K562 (cell line): ENCODE measurements around the gene DAD1. TPM values are rescaled to one million over a fixed set of nuclear protein-coding genes. Genes with fewer than 3 reads are reported as not detected.

Experiments used
- ATAC-seq: fragments of 200-7000 bp; cut with Tn5 transposase; 3 replicates; pipeline ENCODE4 v1.9.1; 2020; ENCODE audit warnings: moderate library complexity
- BruUV-seq: library from RNA; stranded (reverse); fragments of 400-500 nt; replicated peaks from 2 replicates; lab custom pipeline; 2021; lab: Mats Ljungman, UMichigan
- CTCF ChIA-PET: fragments of 300-600 bp; formaldehyde crosslinking; extraction: SDS; loops from one replicate; lab custom pipeline; 2021; ENCODE audit warnings: low intra/inter-chr PET ratio; lab: Yijun Ruan, JAX
- POLR2A ChIA-PET: fragments of 300-600, 350-650 bp; sonication (Branson Sonifier 250); formaldehyde crosslinking; extraction: SDS; loops from one replicate; lab custom pipeline; 2021; ENCODE audit warnings: antibody characterized with exemption, inconsistent platforms; lab: Yijun Ruan, JAX
- DNase-seq, 4 experiments: peaks; one replicate each; pipeline versions ENCODE4 v3.0.0 to v3.0.0-alpha.2; 2011 to 2018; ENCODE audit warnings: low spot score in 3 of 4, mixed read lengths in 3 of 4; ENCODE audit errors: extremely low read depth in 1 of 4
- FAIRE-seq: peaks from 2 replicates; lab custom pipeline; 2011; peaks lifted over from hg19 to GRCh38; lab: Jason Lieb, UNC
- H2AFZ ChIP-seq: 2 replicates; pipeline ENCODE4 v1.6.0; 2011; ENCODE audit warnings: low read depth, low read length, control low read depth, inconsistent platforms
- H3K27ac ChIP-seq: fragments of 200-600 bp; 3 replicates; pipeline ENCODE4 v1.8.0; 2011; ENCODE audit warnings: low read depth, mild to moderate bottlenecking, control low read depth, inconsistent platforms, low read length, moderate library complexity, mixed read lengths; ENCODE audit errors: extremely low read depth
- H3K27me3 ChIP-seq, 2 experiments: fragments of 300-600 bp in 1 of 2; 2 replicates in 1 of 2; 3 replicates in 1 of 2; pipeline versions ENCODE4 v1.6.0 to v1.8.0; 2011; ENCODE audit warnings: inconsistent platforms in 2 of 2, low read length in 2 of 2, mild to moderate bottlenecking in 1 of 2, mixed read lengths in 1 of 2, moderate library complexity in 1 of 2; ENCODE audit not compliant: control insufficient read depth in 2 of 2, insufficient read depth in 2 of 2
- H3K36me3 ChIP-seq: fragments of 300-600 bp; 3 replicates; pipeline ENCODE4 v1.8.0; 2011; ENCODE audit warnings: mild to moderate bottlenecking, low read length, inconsistent platforms; ENCODE audit not compliant: control insufficient read depth, insufficient read depth
- H3K4me1 ChIP-seq, 2 experiments: fragments of 200-600 bp in 1 of 2; replicated peaks in 1 of 2; 2 replicates in 1 of 2; 3 replicates in 1 of 2; pipeline versions ENCODE4 v1.5.1 to v1.8.0; 2011; ENCODE audit warnings: inconsistent platforms in 2 of 2, low read length in 2 of 2, mild to moderate bottlenecking in 1 of 2, mixed read lengths in 1 of 2, moderate library complexity in 1 of 2; ENCODE audit not compliant: control insufficient read depth in 2 of 2, insufficient read depth in 2 of 2
- H3K4me2 ChIP-seq: 2 replicates; pipeline ENCODE4 v1.6.1; 2011; ENCODE audit warnings: low read length, control low read depth, inconsistent platforms, mixed read lengths; ENCODE audit not compliant: insufficient read depth
- H3K4me3 ChIP-seq: fragments of 200-600 bp; sonication (generic), shearing (Covaris generic); 2 replicates; pipeline ENCODE4 v1.5.1; 2016; ENCODE audit warnings: control low read depth, inconsistent platforms
- H3K79me2 ChIP-seq: fragments of 200-600 bp; 3 replicates; pipeline ENCODE4 v1.8.0; 2011; ENCODE audit warnings: low read length, inconsistent platforms; ENCODE audit not compliant: control insufficient read depth, insufficient read depth
- H3K9ac ChIP-seq, 2 experiments: 2 replicates each; pipeline versions ENCODE4 v1.6.0 to v1.6.1; 2011; ENCODE audit warnings: low read depth in 2 of 2, low read length in 2 of 2, control low read depth in 1 of 2, inconsistent platforms in 1 of 2, mild to moderate bottlenecking in 1 of 2, mixed read lengths in 1 of 2; ENCODE audit not compliant: insufficient read depth in 1 of 2
- H3K9me1 ChIP-seq: one replicate; pipeline ENCODE4 v1.6.0; 2011; ENCODE audit warnings: inconsistent platforms, mild to moderate bottlenecking, low read length, moderate library complexity; ENCODE audit not compliant: control insufficient read depth, insufficient read depth
- H3K9me3 ChIP-seq: replicated peaks from 2 replicates; pipeline ENCODE4 v1.5.1; 2011; ENCODE audit warnings: low read depth, low read length, inconsistent platforms; ENCODE audit not compliant: control insufficient read depth, insufficient read depth
- H4K20me1 ChIP-seq: replicated peaks from 2 replicates; pipeline ENCODE4 v1.6.1; 2011; ENCODE audit warnings: low read length, inconsistent platforms, mixed read lengths; ENCODE audit not compliant: control insufficient read depth, insufficient read depth
- ARHGAP35 ChIP-seq: fragments of 450-650 bp; IDR thresholded peaks from 2 replicates; pipeline ENCODE4 v1.6.1; 2018; ENCODE audit not compliant: partially characterized antibody
- HDAC8 ChIP-seq: fragments of 450-650 bp; IDR thresholded peaks from 2 replicates; pipeline ENCODE4 v1.6.1; 2016; ENCODE audit warnings: mild to moderate bottlenecking, missing genetic modification characterization, moderate library complexity, missing compliant biosample characterization
- KLF1 ChIP-seq: fragments of 450-650 bp; IDR thresholded peaks from 2 replicates; pipeline ENCODE4 v1.6.1; 2016; ENCODE audit warnings: missing genetic modification characterization, missing compliant biosample characterization
- TAF15 ChIP-seq: fragments of 200-400 bp; formaldehyde crosslinking; IDR thresholded peaks from 2 replicates; pipeline ENCODE4 v1.6.1; 2017; ENCODE audit warnings: mild to moderate bottlenecking, low read depth, low read length, moderate library complexity
- ZFPM2 ChIP-seq: fragments of 250-450 bp; sonication (Bioruptor Pico); IDR thresholded peaks from 2 replicates; pipeline ENCODE4 v1.5.1; 2022; ENCODE audit warnings: mild to moderate bottlenecking
- ZFX ChIP-seq: sonication (generic); formaldehyde crosslinking; IDR thresholded peaks from 2 replicates; pipeline ENCODE4 v1.8.0; 2022; ENCODE audit warnings: mild to moderate bottlenecking, missing genetic modification reagents, moderate library complexity
- ZNF76 ChIP-seq: fragments of 250-450 bp; sonication (Bioruptor Pico); IDR thresholded peaks from 2 replicates; pipeline ENCODE4 v1.4.0; 2020; ENCODE audit warnings: mild to moderate bottlenecking, moderate library complexity, borderline replicate concordance
- WGBS: fragments of 100-300 bp; shearing (Covaris generic); methylation state at CpG from one replicate; pipeline ENCODE4 v1.1.6; 2016; ENCODE audit warnings: low coverage, mixed read lengths; ENCODE audit not compliant: insufficient coverage; ENCODE audit errors: missing lambda C conversion rate; 5-methylcytosine and 5-hydroxymethylcytosine counted together
- in situ Hi-C: fragments of 300-500 bp; cut with MboI; formaldehyde crosslinking; loops from 4 replicates; pipeline ENCODE4 v1.15.0; 2018; ENCODE audit warnings: inconsistent platforms, mixed read lengths
- intact Hi-C: fragments of 100-400 bp; cut with micrococcal nuclease; formaldehyde crosslinking; loops from 2 replicates; pipeline ENCODE4 v1.14.2; 2022
- polyA plus RNA-seq, 8 experiments: library from polyadenylated mRNA; depleted of rRNA in 4 of 8; stranded (reverse) in 5 of 8; unstranded in 3 of 8; fragments of >200 nt; fragmentation: Nextera tagmentation in 2 of 8; fragmentation: Illumina TruSeq in 1 of 8; extraction: Ambion mirVana in 2 of 8; extraction: Trizol in 1 of 8; gene quantifications; 2 replicates each; pipeline versions ENCODE4 v1.2.1 to v1.2.3, GENCODE V29; 2011 to 2014; ENCODE audit warnings: inconsistent platforms in 1 of 8, missing spikeins in 1 of 8
- total RNA-seq, 7 experiments: library from RNA; depleted of rRNA in 6 of 7; stranded (reverse); fragments of >200 nt in 6 of 7; fragmentation: Illumina TruSeq in 2 of 7; extraction: Trizol in 2 of 7; gene quantifications; 2 replicates each; pipeline versions ENCODE4 v1.2.1 to v1.2.3, GENCODE V29; 2011 to 2021; ENCODE audit warnings: low replicate concordance in 1 of 7
- TF ChIP-seq, protein P1 (sequence below): fragments of 450-650 bp; IDR thresholded peaks from one replicate; pipeline ENCODE4 v1.6.1; 2018; ENCODE audit warnings: mild to moderate bottlenecking, moderate library complexity; ENCODE audit not compliant: partially characterized antibody
- TF ChIP-seq, protein P2 (sequence below): fragments of 450-650 bp; IDR thresholded peaks from 2 replicates; pipeline ENCODE4 v1.6.1; 2016
- TF ChIP-seq, protein P3 (sequence below), 2 experiments: fragments of 450-650 bp in 1 of 2; sonication (generic) in 1 of 2; formaldehyde crosslinking in 1 of 2; IDR thresholded peaks; 2 replicates each; pipeline versions ENCODE4 v1.7.1 to v1.9.0; 2016 to 2022; ENCODE audit warnings: inconsistent platforms in 1 of 2, mild to moderate bottlenecking in 1 of 2, missing genetic modification reagents in 1 of 2

Gene DAD1
- total and polyA plus RNA-seq, 9 of the 15 experiments (the other 6 are each of a cell fraction or from before 2014, with no cell fraction given) = 104 to 617 (median 222) TPM

DNA sequence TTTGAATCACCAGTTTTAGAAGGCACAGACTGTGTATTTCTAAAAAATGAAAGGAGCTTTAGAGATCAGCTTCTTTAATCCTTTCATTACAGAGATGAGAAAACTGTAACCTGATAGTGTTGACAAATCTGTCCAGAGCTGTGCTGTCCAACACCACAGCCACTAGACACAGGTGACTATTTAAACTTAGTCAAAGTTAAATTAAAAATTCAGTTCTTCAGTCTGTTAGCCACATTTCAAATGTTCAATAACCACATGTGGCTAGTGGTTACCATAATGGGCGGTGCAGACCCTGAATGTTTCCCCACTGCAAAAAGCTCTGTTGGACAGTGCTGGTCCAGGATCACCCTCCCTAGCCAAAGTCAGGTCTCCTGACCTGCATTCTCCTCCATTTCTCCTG lies 21.6 kb downstream of the DAD1 start (continued):
- TF ChIP-seq KLF1 (tag) (no peak), ZFX (CRISPR knock-in tag) (no peak), ARHGAP35 (no peak), HDAC8 (no peak)
- TF ChIP-seq, protein P1, sequence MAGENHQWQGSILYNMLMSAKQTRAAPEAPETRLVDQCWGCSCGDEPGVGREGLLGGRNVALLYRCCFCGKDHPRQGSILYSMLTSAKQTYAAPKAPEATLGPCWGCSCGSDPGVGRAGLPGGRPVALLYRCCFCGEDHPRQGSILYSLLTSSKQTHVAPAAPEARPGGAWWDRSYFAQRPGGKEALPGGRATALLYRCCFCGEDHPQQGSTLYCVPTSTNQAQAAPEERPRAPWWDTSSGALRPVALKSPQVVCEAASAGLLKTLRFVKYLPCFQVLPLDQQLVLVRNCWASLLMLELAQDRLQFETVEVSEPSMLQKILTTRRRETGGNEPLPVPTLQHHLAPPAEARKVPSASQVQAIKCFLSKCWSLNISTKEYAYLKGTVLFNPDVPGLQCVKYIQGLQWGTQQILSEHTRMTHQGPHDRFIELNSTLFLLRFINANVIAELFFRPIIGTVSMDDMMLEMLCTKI = no peak

DNA sequence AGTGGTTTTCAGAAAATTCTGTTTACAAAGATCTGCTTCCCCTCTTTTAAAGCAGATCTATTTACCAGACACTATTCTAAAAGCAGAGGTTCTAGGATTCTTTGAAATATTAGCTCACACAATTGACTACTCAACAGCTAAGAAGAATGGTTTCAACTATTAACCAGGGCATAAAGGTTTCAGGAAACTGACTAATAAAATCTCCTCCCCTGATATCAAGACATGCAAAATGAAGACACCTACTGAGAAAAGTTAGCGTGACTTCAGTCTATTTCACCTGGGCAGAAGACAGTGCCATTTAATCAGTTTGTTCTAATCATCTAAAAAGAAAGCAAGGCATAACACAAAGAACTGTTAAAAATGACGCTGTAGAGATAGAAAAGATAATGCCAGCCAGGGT lies 22.2 kb downstream of the DAD1 start:
- intact Hi-C loops = no loop called here
- no peak for TF ChIP-seq TAF15
- TF ChIP-seq, protein P2, sequence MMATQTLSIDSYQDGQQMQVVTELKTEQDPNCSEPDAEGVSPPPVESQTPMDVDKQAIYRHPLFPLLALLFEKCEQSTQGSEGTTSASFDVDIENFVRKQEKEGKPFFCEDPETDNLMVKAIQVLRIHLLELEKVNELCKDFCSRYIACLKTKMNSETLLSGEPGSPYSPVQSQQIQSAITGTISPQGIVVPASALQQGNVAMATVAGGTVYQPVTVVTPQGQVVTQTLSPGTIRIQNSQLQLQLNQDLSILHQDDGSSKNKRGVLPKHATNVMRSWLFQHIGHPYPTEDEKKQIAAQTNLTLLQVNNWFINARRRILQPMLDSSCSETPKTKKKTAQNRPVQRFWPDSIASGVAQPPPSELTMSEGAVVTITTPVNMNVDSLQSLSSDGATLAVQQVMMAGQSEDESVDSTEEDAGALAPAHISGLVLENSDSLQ = no peak
- TF ChIP-seq ZNF76 = no peak
- TF ChIP-seq ZFPM2 (CRISPR knock-in tag) = no peak
- TF ChIP-seq, protein P3, sequence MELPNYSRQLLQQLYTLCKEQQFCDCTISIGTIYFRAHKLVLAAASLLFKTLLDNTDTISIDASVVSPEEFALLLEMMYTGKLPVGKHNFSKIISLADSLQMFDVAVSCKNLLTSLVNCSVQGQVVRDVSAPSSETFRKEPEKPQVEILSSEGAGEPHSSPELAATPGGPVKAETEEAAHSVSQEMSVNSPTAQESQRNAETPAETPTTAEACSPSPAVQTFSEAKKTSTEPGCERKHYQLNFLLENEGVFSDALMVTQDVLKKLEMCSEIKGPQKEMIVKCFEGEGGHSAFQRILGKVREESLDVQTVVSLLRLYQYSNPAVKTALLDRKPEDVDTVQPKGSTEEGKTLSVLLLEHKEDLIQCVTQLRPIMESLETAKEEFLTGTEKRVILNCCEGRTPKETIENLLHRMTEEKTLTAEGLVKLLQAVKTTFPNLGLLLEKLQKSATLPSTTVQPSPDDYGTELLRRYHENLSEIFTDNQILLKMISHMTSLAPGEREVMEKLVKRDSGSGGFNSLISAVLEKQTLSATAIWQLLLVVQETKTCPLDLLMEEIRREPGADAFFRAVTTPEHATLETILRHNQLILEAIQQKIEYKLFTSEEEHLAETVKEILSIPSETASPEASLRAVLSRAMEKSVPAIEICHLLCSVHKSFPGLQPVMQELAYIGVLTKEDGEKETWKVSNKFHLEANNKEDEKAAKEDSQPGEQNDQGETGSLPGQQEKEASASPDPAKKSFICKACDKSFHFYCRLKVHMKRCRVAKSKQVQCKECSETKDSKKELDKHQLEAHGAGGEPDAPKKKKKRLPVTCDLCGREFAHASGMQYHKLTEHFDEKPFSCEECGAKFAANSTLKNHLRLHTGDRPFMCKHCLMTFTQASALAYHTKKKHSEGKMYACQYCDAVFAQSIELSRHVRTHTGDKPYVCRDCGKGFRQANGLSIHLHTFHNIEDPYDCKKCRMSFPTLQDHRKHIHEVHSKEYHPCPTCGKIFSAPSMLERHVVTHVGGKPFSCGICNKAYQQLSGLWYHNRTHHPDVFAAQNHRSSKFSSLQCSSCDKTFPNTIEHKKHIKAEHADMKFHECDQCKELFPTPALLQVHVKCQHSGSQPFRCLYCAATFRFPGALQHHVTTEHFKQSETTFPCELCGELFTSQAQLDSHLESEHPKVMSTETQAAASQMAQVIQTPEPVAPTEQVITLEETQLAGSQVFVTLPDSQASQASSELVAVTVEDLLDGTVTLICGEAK (IDR thresholded peaks at IDR 0.05) = no peak
- TF ChIP-seq, protein P3 (CRISPR knock-in tag; IDR thresholded peaks at IDR 0.05) = no peak

More for the DNA sequence above, 22.2 kb downstream of the DAD1 start:
- no peak for FAIRE-seq
- H3K27ac ChIP-seq = no peak overlapping the region
- WGBS = 94% methylated on average over 2 of the region's 2 CpGs
- no peaks in the 10 kb centered on the region for H3K9me3 ChIP-seq
- H3K27me3 ChIP-seq = no peaks in the 10 kb centered on the region
- no peak for ATAC-seq
- DNase-seq = no peak
- no peak overlapping the region for H2AFZ ChIP-seq
- ChIA-PET POLR2A (no interaction called here), CTCF (no interaction called here)
- H3K79me2 ChIP-seq = peaks cover 20% of the 10 kb centered on the region
- no TSS peak for BruUV-seq
- H3K4me2 ChIP-seq = no peak overlapping the region
- peaks cover 58% of the 10 kb centered on the region for H3K36me3 ChIP-seq
- in situ Hi-C loops = loop anchor here (5.0 to 10.0 kb wide), 2 partner anchors 80 to 278 kb away; no protein-coding TSS in a partner anchor
- H3K4me3 ChIP-seq = no peak overlapping the region
- H3K9ac ChIP-seq = no peak overlapping the region
- no peaks in the 10 kb centered on the region for H4K20me1 ChIP-seq
- H3K9me1 ChIP-seq = no peaks in the 10 kb centered on the region
- H3K4me1 ChIP-seq = peaks cover 2 to 4% of the 10 kb centered on the region in 2 experiments; a peak in 2 of 5 replicates
